ENCODE data around the gene SRRM5. TPM values are rescaled to one million over a fixed set of nuclear protein-coding genes. Genes with fewer than 3 reads are reported as not detected.
"Not testable (repeated sequence)": the region's sequence is repeated elsewhere in the genome, so short reads cannot be mapped to it uniquely, and the experiment has no call there.

The SRRM5 gene
- polyA plus RNA-seq, 1 donor from 2014 or later, result not detected

DNA sequence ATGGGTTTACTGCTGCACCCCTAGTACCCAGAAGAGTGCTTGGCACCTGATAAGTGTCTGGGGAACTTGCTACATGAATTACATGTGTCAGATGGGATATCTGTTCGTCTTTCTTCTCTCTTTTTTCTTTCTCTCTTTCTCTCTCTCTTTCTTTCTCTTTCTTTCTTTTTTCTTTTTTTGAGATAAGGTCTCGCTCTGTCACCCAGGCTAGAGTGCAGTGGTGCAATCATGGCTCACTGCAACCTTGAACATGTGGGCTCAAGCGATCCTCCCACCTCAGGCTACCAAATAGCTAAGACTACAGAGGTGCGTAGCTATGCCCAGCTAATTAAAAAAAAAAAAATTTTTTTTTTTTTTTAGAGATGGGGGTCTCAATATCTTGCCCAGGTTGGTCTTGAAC is 21.6 kb downstream of the SRRM5 start:
- Mint-ChIP-seq H3K36me3 (no peaks in the 10 kb centered on the region), H3K9me3 (no peaks in the 10 kb centered on the region), H3K4me1 (peaks cover 0 to 5% (median 2%) of the 10 kb centered on the region in 3 donors), H3K27me3 (peaks cover 24% of the 10 kb centered on the region), H3K27ac (no peak overlapping the region), H3K4me3 (no peak overlapping the region)

DNA sequence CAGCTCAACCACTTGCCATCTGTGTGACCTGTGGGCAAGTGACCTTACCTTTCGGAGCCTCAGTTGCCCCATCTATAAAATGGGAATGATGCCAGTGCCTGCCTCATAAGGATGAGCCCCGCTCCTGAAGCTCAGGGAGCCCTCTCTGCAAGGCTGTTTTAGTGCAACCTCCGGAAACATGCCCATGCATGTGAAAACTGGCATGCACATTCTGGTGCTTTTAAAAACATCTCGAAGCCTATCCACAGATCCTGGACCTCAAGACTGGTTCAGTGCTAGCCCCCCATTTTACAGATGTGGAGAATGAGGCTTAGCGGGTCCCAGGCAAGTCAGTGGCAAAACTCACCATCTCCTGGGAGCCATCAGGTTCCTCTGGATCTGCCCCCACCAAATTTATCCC is 22.2 kb downstream of the SRRM5 start:
- peaks cover 0 to 1% (median 0%) of the 10 kb centered on the region in 3 donors for H3K9me3 Mint-ChIP-seq
- peaks cover 30% of the 10 kb centered on the region for H3K27me3 Mint-ChIP-seq
- no peaks in the 10 kb centered on the region for H3K36me3 Mint-ChIP-seq
- H3K4me1 Mint-ChIP-seq, result peaks cover 4 to 8% (median 5%) of the 10 kb centered on the region in 3 donors
- H3K27ac Mint-ChIP-seq, result no peak overlapping the region
- no peak overlapping the region for H3K4me3 Mint-ChIP-seq

DNA sequence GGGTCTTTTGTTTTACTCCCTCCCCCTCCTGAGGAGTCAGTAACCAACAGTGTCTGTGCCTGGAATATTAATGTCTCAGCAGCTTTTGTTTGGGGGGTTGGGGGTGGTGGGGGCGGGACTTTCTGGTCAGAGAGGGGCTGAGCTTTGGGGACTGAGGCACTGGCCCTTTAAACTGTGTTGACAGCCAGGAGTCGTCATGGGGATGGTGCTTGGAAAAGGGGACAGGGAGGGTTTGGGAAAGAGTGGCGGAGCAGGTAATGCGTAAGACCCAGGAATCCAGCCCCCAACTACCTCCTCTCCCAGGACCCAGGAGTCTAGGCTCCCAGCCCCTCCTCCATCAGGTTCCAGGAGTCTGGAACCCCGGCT is 22.6 kb downstream of the SRRM5 start:
- Mint-ChIP-seq H3K27ac (no peak overlapping the region), H3K4me3 (no peak overlapping the region), H3K36me3 (no peaks in the 10 kb centered on the region), H3K9me3 (peaks cover 0 to 2% (median 0%) of the 10 kb centered on the region in 3 donors), H3K4me1 (peaks cover 5 to 9% (median 5%) of the 10 kb centered on the region in 3 donors), H3K27me3 (peaks cover 31% of the 10 kb centered on the region)

DNA sequence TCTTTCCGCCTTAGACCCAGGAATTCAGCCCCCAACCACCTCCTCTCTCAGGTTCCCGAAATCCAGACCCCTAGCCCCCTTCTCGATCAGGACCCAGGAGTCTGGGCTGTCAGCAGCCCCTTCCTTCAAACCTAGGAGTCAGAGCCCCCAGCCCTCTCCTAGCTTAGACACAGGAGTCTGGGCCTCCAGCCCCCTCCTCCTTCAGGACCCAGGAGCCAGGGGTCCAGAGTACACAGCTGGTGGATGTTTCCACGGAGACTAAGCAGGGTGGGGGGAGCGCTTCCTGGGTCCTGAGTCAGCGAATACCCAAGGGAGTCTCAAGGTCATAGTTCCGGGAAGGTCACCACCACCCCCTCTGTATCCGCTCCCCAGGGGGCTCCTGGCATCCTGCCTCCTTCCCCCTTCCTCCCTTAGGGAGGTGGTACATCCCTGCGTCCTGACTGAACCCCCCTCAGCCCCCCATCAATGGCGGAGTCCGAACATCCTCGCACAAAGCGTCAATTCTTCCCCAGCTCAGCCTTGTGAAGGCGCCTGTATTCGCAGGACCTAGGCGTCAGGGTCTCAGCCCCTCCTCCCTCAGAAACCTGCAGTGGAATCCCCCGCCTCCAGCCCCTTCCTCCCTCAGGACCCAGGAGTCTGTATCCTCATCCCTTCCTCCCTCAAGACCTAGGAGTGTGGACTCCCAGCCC is 23.1 kb downstream of the SRRM5 start:
- H3K4me1 Mint-ChIP-seq, result peaks cover 5 to 9% (median 5%) of the 10 kb centered on the region in 3 donors
- no peaks in the 10 kb centered on the region for H3K36me3 Mint-ChIP-seq
- H3K27ac Mint-ChIP-seq, result no peak overlapping the region
- peaks cover 0 to 2% (median 0%) of the 10 kb centered on the region in 3 donors for H3K9me3 Mint-ChIP-seq
- H3K4me3 Mint-ChIP-seq, result no peak overlapping the region
- H3K27me3 Mint-ChIP-seq, result peaks cover 31% of the 10 kb centered on the region

DNA sequence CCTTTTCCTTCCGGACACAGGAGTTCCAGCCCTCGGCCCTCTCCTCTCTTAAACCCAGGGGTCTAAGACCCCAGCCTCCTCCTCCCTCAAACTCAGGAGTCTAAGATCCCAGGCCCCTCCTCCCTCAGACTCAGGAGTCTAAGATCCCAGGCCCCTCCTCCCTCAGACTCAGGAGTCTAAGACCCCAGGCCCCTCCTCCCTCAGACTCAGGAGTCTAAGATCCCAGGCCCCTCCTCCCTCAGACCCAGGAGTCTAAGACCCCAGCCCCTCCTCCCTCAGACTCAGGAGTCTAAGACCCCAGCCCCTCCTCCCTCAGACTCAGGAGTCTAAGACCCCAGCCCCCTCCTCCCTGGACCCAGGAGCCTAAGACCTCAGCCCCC is 23.7 kb downstream of the SRRM5 start:
- not testable (repeated sequence) for H3K4me1 Mint-ChIP-seq, H3K9me3 Mint-ChIP-seq, H3K27ac Mint-ChIP-seq, H3K36me3 Mint-ChIP-seq, H3K4me3 Mint-ChIP-seq
- peaks cover 31% of the 10 kb centered on the region for H3K27me3 Mint-ChIP-seq

DNA sequence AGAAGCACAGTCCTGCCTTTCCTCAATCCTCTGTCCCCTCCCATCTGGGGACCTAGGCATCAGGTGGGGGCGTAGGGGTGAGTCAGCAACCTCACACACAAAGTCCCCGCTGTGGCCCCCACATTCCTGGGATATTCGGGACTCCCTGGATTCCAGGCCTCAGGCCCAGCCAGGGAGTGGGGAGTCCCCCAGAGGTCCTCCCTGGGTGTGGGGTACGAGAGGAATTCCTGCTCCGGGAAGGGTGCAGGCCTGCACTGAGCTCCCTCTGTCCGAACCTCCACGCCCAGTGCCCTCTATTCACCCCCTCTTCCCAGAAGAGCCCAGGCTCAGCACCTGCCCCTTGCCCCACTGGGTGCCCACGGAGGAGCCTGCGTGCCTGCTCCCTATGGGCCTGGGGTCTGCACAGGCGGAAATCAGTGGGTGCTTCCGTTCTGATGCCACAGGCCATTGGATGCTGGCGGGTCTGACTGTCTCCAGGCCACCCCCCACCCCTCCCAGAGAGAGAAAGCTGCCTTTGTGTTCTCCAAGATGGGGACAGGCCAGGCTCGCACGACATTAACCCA is 24.3 kb downstream of the SRRM5 start:
- no peaks in the 10 kb centered on the region for H3K36me3 Mint-ChIP-seq
- no peak overlapping the region for H3K27ac Mint-ChIP-seq
- no peak overlapping the region for H3K4me3 Mint-ChIP-seq
- H3K9me3 Mint-ChIP-seq, result peaks cover 0 to 2% (median 0%) of the 10 kb centered on the region in 3 donors
- H3K4me1 Mint-ChIP-seq, result peaks cover 5 to 9% (median 5%) of the 10 kb centered on the region in 3 donors
- peaks cover 32% of the 10 kb centered on the region for H3K27me3 Mint-ChIP-seq

DNA sequence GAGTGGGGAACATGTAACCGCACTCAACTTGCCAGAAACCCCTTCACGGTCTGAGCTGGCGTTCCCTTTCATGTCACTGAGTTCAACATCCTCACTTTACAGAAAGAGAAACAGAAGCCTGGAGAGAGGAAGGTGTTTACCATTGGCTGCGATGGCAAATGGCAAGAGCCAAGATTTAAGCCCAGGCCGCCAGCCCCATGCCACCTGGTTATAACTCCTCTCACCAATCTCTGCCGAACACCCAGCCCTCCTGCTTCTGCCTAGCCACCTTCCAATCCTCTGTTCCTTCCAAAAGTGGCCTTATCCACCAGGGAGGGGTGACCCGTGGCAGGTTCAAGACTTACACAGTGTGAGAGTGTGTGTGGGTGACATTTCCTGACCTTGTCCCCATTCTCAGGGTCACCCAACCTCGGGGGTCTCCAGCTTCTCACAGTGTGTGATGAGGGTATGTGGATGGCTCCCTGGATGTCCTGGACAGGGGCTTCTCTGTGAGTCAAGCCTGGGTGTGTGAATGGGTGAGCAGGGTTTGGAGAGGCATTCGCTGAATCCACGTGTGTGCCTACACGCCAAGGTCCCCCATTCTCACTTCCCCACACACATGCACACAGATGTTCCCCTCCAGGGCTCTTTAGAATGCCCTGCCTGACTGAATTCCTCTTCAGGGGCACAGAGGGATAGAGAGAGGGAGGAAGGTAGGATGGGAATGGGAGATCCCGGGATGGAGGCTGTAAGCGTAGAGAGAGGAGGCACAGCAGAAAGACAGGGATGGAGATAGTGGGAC is 26.5 kb downstream of the SRRM5 start:
- peaks cover 0 to 2% (median 0%) of the 10 kb centered on the region in 3 donors for H3K9me3 Mint-ChIP-seq
- no peaks in the 10 kb centered on the region for H3K36me3 Mint-ChIP-seq
- peak overlapping the region; percentile 62 to 83 (median 71) for H3K4me3 Mint-ChIP-seq
- H3K27ac Mint-ChIP-seq, result no peak overlapping the region
- peaks cover 5 to 9% (median 5%) of the 10 kb centered on the region in 3 donors for H3K4me1 Mint-ChIP-seq
- peaks cover 30% of the 10 kb centered on the region for H3K27me3 Mint-ChIP-seq

DNA sequence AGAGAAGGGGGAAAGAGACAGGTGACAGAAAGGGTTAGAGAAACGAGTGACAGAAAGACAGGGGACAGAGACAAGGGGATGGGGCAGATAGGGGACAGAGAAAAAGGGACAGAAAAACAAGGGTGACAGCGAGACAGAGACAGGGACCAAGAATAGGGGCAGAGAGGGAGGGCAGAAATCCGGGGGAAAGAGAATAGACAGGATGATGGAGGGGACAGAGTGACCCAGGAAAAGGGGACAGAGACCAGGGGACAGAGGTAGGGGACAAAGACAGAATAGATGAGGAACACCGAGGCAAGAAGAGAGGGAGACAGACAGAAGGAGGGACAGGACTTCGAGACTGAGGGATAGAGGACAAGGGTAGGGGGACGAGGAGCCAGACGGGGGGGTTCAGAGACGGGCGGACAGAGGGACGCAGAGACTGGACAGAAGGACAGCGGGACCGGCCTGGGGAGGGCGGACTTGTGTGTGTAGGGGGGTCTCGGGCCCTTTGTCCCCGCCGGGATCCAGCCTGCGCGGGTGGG is 27.2 kb downstream of the SRRM5 start:
- peak overlapping the region in 1 of 3 donors; percentile 23 for H3K27ac Mint-ChIP-seq
- peak overlapping the region in 3 of 4 donors; percentile 67 to 83 (median 75) for H3K4me3 Mint-ChIP-seq
- peaks cover 5 to 9% (median 5%) of the 10 kb centered on the region in 3 donors for H3K4me1 Mint-ChIP-seq
- peaks cover 0 to 2% (median 0%) of the 10 kb centered on the region in 3 donors for H3K9me3 Mint-ChIP-seq
- peaks cover 30% of the 10 kb centered on the region for H3K27me3 Mint-ChIP-seq
- H3K36me3 Mint-ChIP-seq, result no peaks in the 10 kb centered on the region

DNA sequence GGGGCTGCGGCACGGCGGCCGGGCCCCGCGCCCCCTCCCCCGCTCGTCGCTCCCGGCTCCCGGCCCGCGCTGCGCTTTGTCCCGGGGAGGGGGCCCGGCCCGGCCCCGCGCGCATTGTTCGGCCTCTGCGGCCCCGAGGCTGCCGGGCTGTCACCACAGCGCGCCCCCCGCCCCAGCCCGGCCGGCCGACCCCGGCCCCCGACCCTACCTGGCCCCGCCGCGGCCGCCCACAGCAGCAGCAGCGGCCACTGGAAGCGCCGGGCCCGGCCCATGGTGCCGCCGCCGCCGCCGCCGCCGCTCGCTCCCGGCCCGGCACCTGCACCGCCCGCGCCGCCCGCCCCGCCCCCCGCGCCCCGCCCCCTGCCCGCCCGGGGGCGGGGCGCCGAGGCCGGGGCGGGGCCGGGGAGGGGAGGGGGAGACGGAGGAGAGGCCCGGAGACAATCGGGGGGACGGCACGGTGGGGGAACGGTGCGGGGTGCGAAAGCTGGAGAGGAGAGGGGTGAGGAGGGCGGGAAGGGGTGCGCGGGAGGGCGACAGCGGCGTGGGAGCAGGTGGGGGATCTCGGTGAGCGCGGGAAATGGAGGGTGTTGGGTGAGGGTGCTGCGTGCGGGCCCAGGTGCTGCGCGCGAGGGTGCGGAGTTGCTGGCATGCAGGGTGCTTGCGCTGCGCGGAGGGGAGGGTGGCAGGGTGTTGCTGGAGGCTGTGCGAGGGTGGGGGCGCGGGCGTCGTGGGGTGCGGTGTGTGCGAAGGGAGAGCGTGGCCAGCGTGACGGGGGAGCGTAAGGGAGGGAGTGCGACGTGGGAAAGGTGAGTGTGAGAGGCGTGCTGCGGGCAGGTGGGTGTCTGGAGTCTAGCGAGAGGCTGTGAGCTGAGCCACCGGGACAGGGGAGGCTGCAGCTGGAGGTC is 27.9 kb downstream of the SRRM5 start, which contains the start of gene CADM4:
Gene CADM4 (minus strand): TSS at position 332 of the 905 bp plus-strand sequence. CDS start 60 bp downstream, at position 272.
- no peaks in the 10 kb centered on the region for H3K36me3 Mint-ChIP-seq
- H3K4me1 Mint-ChIP-seq, result peaks cover 5 to 9% (median 5%) of the 10 kb centered on the region in 3 donors
- peak within 1 kb of the TSS in 2 of 3 donors; percentile 23 to 77 for H3K27ac Mint-ChIP-seq
- peaks cover 0 to 2% (median 0%) of the 10 kb centered on the region in 3 donors for H3K9me3 Mint-ChIP-seq
- H3K4me3 Mint-ChIP-seq, result peak within 1 kb of the TSS; percentile 53 to 91 (median 78)
- H3K27me3 Mint-ChIP-seq, result peaks cover 30% of the 10 kb centered on the region

DNA sequence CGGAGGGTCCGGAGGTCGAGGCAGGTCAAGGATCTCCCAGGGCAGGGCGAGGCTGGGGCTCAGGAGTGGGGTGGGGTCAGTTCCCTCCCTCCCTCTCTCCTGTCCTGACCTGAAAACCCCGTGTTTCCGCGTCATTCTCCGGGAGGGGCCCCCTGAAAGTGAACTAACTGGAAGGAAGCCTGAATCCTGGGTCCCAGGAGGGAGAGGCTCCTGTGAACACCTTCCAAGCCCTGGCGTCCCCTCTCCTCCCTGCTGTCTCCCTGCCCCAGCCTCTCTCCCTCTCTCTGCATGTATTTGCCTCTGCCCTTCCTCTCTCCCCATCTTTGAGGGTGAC is 28.5 kb downstream of the SRRM5 start:
- H3K9me3 Mint-ChIP-seq, result peaks cover 0 to 2% (median 0%) of the 10 kb centered on the region in 3 donors
- peak overlapping the region in 1 of 3 donors; percentile 77 for H3K27ac Mint-ChIP-seq
- peak overlapping the region; percentile 53 to 91 (median 78) for H3K4me3 Mint-ChIP-seq
- H3K36me3 Mint-ChIP-seq, result no peaks in the 10 kb centered on the region
- peaks cover 5 to 9% (median 5%) of the 10 kb centered on the region in 3 donors for H3K4me1 Mint-ChIP-seq
- H3K27me3 Mint-ChIP-seq, result peaks cover 26% of the 10 kb centered on the region

DNA sequence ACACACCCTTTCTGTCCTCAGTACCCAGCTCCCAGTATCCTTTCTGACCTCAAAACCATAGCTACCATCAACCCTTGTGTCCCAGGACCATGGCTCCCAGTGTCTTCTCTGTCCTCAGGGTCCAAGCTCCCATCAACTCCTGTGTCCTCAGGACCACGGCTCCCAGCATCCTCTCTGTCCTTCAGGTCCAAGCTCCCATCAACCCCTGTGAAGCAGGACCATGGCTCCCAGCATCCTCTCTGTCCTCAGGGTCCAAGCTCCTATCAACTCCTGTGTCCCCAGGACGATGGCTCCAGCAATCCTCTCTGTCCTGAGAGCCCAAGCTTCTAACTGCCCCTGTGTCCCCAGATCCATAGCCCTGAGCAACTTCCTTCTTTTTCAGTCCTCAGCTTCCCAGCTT is 29.4 kb downstream of the SRRM5 start:
- peaks cover 0 to 4% (median 2%) of the 10 kb centered on the region in 3 donors for H3K9me3 Mint-ChIP-seq
- H3K27me3 Mint-ChIP-seq, result peaks cover 26% of the 10 kb centered on the region
- peaks cover 5 to 9% (median 5%) of the 10 kb centered on the region in 3 donors for H3K4me1 Mint-ChIP-seq
- H3K4me3 Mint-ChIP-seq, result peak overlapping the region in 3 of 4 donors; percentile 15 to 65 (median 58)
- H3K27ac Mint-ChIP-seq, result peak overlapping the region in 1 of 3 donors; percentile 71
- no peaks in the 10 kb centered on the region for H3K36me3 Mint-ChIP-seq

DNA sequence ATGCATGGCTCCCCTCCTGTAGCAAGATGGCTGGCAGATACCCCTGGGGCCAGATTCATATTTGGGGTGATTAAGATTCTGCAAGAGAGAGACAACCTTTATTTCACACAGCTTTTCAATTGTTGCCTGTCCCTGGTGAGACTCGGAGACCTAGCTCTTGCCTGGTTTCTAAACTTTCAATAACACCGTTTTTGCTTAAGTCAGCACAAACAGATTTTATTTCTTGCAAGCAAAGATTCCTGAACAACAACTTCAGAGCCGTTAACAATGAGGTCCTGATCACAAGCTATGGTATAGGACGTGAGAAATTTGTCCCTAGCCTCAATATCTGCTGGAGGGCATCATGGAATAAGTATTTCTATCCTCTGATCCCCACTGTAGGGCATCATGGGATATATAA is 30.6 kb downstream of the SRRM5 start:
- Mint-ChIP-seq H3K27me3 (peaks cover 24% of the 10 kb centered on the region), H3K27ac (no peak overlapping the region), H3K9me3 (peaks cover 0 to 6% (median 4%) of the 10 kb centered on the region in 3 donors), H3K36me3 (no peaks in the 10 kb centered on the region), H3K4me1 (peaks cover 5 to 9% (median 5%) of the 10 kb centered on the region in 3 donors), H3K4me3 (no peak overlapping the region)

DNA sequence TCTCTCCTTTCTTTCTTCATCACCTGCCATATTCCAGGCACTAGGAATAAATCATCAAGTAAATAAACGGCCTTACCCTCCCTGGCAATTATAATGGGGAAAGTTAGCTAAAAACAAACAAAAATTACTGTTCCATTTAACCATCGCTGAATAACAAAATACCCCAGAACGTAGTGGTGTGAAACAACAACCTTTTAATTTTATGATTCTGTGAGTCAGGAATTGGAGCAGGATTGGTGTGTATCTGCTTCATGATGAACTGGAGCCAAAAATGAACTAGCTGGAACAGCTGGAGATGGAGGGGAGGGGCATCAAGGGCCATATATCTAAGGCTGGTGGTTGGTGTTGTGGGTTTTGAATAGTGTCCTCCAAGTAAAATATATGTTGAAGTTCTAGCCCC is 31.4 kb downstream of the SRRM5 start:
- Mint-ChIP-seq H3K27ac (no peak overlapping the region), H3K27me3 (peaks cover 20% of the 10 kb centered on the region), H3K9me3 (peaks cover 0 to 6% (median 4%) of the 10 kb centered on the region in 3 donors), H3K4me3 (no peak overlapping the region), H3K36me3 (no peaks in the 10 kb centered on the region), H3K4me1 (peaks cover 0 to 8% (median 5%) of the 10 kb centered on the region in 3 donors)

DNA sequence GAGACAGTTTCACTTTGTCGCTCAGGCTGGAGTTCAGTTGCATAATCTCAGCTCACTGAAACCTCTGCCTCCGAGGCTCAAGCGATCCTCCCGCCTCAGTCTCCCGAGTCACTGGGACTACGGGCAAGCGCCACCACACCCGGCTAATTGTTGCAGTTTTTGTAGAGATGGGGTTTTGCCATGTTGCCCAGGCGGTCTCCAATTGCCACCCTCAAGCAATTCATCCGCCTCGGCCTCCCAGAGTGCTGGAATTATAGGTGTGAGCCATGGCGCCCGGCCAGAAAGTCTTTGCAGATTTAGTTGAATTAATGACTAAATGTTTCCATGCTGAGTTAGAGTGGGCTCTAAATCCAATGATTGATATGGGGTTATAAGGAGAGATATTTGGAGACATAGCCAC is 32.3 kb downstream of the SRRM5 start:
- peaks cover 0 to under 1% (median 0%) of the 10 kb centered on the region in 3 donors for H3K4me1 Mint-ChIP-seq
- no peak overlapping the region for H3K27ac Mint-ChIP-seq
- H3K4me3 Mint-ChIP-seq, result peak overlapping the region in 1 of 4 donors; percentile 3
- H3K36me3 Mint-ChIP-seq, result no peaks in the 10 kb centered on the region
- H3K9me3 Mint-ChIP-seq, result peaks cover 0 to 4% (median 4%) of the 10 kb centered on the region in 3 donors
- peaks cover 14% of the 10 kb centered on the region for H3K27me3 Mint-ChIP-seq
